OCI-LY3 (cell line): ENCODE data around the gene INTS1.
A peak's percentile ranks its signal among the peaks of the same experiment; 100 is the strongest.

Experiments
- H2AFZ ChIP-seq: fragments of 200-600, 300-600 bp; shearing (Covaris generic); 2 replicates; pipeline ENCODE4 v1.6.0; 2014; ENCODE audit warnings: antibody characterized with exemption, low read depth, low read length
- H3K27ac ChIP-seq: fragments of 200-600, 300-600 bp; sonication (generic); 2 replicates; pipeline ENCODE4 v1.5.1; 2014; ENCODE audit warnings: mild to moderate bottlenecking, low read length, moderate library complexity, mixed read lengths
- H3K27me3 ChIP-seq: fragments of 200-600, 300-600 bp; sonication (generic); 2 replicates; pipeline ENCODE4 v1.6.1; 2014; ENCODE audit warnings: low read depth, low read length, mixed read lengths
- H3K36me3 ChIP-seq: fragments of 200-600, 300-600 bp; sonication (generic); replicated peaks from 2 replicates; pipeline ENCODE3; 2014; ENCODE audit warnings: low read depth, low read length, mixed read lengths
- H3K4me1 ChIP-seq: fragments of 300-600, 200-600 bp; sonication (generic); 2 replicates; pipeline ENCODE4 v1.6.1; 2014; ENCODE audit warnings: low read length, mixed read lengths
- H3K4me2 ChIP-seq: fragments of 200-600, 300-600 bp; sonication (generic); 2 replicates; pipeline ENCODE4 v1.6.1; 2014; ENCODE audit warnings: low read length, mixed read lengths
- H3K4me3 ChIP-seq: fragments of 300-600, 200-600 bp; sonication (generic); 2 replicates; pipeline ENCODE4 v1.5.1; 2014; ENCODE audit warnings: antibody characterized with exemption, mild to moderate bottlenecking, low read length, moderate library complexity
- H3K79me2 ChIP-seq: fragments of 300-600, 200-600 bp; shearing (Covaris generic); 2 replicates; pipeline ENCODE4 v1.6.1; 2014; ENCODE audit warnings: mild to moderate bottlenecking, low read length, mixed read lengths
- H3K9ac ChIP-seq: fragments of 300-600, 200-600 bp; shearing (Covaris generic); 2 replicates; pipeline ENCODE4 v1.6.0; 2014; ENCODE audit warnings: mild to moderate bottlenecking, low read length, moderate library complexity
- H3K9me3 ChIP-seq: fragments of 200-600, 300-600 bp; shearing (Covaris generic); 2 replicates; pipeline ENCODE4 v1.6.1; 2014; ENCODE audit warnings: low read length, mixed read lengths; ENCODE audit not compliant: insufficient read depth
- H4K20me1 ChIP-seq: fragments of 200-600, 300-600 bp; sonication (generic); 2 replicates; pipeline ENCODE4 v1.6.1; 2016; ENCODE audit warnings: low read length, mixed read lengths; ENCODE audit not compliant: insufficient read depth
- EZH2phosphoT487 ChIP-seq: fragments of 200-600 bp; shearing (Covaris generic); IDR thresholded peaks from 2 replicates; pipeline ENCODE4 v1.6.1; 2018; ENCODE audit warnings: antibody characterized with exemption, mixed run types, low read depth
- TF ChIP-seq, protein P1 (sequence below): fragments of 200-600, 300-600 bp; sonication (generic); IDR thresholded peaks from 2 replicates; pipeline ENCODE4 v1.5.1; 2014; ENCODE audit warnings: antibody characterized with exemption, low read length, low read depth

The INTS1 gene

DNA sequence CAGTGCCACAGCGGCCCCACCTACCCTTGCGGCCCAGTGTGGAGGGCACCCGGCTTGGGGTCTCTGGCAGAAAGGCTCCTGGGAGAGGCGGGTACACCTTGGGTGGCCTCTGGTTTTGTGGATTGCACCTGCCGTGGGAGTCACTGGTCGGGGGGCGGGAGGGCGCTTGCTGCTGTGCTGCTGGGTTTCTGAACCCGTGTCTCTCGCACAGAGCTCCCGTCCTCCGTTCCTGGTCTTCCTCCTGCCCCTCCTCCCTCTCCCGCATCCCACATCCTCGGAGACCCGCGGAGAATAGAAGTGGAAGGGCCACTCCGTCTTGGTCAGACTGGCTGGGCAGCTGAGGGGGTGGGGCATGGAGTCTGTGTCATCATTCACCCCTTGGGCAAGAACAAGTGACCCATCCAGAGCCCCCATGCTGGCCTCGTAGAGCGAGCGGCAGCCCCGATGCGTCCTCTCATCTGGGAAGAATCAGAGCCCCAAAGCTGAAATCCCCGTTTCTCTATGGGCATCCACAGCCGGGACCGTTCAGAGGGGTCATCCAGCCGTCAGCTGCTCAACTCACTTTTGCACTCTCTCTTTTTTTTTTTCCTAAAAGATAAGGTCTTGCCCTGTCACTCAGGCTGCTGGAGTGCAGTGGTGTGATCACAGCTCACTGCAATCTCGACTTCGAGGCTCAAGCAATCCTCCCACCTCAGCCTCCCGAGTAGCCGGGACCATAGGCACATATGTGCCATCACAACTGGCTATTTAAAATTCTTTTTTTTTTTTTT is 30.3 kb upstream of the INTS1 start:
- H3K4me1 ChIP-seq = peaks cover 22% of the 10 kb centered on the region
- H2AFZ ChIP-seq = no peak overlapping the region
- H4K20me1 ChIP-seq = peaks cover 66% of the 10 kb centered on the region
- TF ChIP-seq EZH2phosphoT487 = no peak
- TF ChIP-seq, protein P1, sequence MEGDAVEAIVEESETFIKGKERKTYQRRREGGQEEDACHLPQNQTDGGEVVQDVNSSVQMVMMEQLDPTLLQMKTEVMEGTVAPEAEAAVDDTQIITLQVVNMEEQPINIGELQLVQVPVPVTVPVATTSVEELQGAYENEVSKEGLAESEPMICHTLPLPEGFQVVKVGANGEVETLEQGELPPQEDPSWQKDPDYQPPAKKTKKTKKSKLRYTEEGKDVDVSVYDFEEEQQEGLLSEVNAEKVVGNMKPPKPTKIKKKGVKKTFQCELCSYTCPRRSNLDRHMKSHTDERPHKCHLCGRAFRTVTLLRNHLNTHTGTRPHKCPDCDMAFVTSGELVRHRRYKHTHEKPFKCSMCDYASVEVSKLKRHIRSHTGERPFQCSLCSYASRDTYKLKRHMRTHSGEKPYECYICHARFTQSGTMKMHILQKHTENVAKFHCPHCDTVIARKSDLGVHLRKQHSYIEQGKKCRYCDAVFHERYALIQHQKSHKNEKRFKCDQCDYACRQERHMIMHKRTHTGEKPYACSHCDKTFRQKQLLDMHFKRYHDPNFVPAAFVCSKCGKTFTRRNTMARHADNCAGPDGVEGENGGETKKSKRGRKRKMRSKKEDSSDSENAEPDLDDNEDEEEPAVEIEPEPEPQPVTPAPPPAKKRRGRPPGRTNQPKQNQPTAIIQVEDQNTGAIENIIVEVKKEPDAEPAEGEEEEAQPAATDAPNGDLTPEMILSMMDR = no peak
- H3K4me2 ChIP-seq = peak overlapping the region; percentile 100
- H3K36me3 ChIP-seq = no peaks in the 10 kb centered on the region
- peaks cover 86% of the 10 kb centered on the region for H3K79me2 ChIP-seq
- no peak overlapping the region for H3K9ac ChIP-seq
- peak overlapping the region; percentile 96 for H3K4me3 ChIP-seq
- H3K27me3 ChIP-seq = no peaks in the 10 kb centered on the region
- no peaks in the 10 kb centered on the region for H3K9me3 ChIP-seq
- H3K27ac ChIP-seq = peak overlapping the region; percentile 52

DNA sequence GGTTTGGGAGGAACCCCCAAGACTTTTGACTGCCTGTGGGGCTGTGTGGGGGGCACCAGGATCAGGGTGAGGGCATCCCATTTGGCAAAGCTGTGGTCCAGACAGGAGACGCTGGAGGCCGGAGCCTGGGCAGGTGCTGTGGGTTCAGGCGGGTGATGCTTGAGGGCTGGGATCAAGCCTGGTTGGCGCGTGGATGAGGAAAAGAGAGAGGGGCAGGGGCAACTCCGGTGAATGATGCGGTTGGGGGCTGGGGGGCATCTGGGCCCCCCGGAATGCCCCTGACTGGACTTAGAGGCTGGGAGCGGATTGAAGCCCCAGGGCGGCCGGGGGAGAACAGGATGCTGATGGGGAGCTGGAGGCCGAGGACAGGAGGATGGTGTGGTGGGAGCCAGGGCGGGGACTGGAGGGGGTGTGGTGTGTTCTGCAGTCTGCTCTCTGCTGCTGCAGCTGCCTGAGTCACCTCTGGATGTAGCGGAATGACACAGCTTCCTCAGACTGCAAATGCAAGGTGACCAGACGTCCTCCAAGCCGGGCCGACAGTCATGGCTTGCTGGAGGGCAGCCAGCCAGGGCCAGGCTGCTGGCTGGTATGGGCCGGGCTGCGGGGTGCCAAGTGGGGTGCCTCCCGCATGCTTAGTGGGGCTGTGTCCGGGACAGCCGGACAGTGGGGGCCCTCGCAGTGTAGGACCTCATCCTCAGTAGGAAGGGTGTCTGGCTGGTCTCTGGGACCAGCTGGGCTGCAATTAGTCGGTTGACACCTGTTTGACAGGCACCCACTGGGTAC is 29.5 kb upstream of the INTS1 start:
- H3K27ac ChIP-seq = peak overlapping the region; percentile 85
- no peak overlapping the region for H2AFZ ChIP-seq
- H4K20me1 ChIP-seq = peaks cover 66% of the 10 kb centered on the region
- H3K4me3 ChIP-seq = peak overlapping the region; percentile 96
- H3K27me3 ChIP-seq = no peaks in the 10 kb centered on the region
- H3K9ac ChIP-seq = peak overlapping the region; percentile 84; the same call in 1 of the 2 replicates
- peaks cover 22% of the 10 kb centered on the region for H3K4me1 ChIP-seq
- no peaks in the 10 kb centered on the region for H3K9me3 ChIP-seq
- H3K79me2 ChIP-seq = peaks cover 82% of the 10 kb centered on the region
- TF ChIP-seq, protein P1 = no peak
- TF ChIP-seq EZH2phosphoT487 = no peak
- peak overlapping the region; percentile 100 for H3K4me2 ChIP-seq
- H3K36me3 ChIP-seq = no peaks in the 10 kb centered on the region

DNA sequence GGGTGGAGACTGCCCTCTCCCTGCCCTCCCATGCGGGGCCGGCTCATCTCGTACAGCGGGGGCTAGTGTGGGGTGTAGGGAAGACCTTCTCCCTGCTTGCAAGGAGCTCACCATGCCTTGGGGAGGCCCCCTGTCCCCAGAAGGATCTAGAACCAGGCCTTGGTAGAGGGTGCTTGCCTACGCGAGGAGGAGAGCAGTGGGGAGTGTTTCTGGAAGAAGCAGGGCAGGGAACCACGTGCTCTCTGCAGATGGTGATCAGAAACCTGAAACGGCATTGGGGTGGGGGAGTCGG is 29.0 kb upstream of the INTS1 start:
- Histone ChIP-seq H3K9ac (peak overlapping the region; percentile 84), H3K4me2 (peak overlapping the region; percentile 100), H3K9me3 (no peaks in the 10 kb centered on the region), H4K20me1 (peaks cover 65% of the 10 kb centered on the region), H3K36me3 (no peaks in the 10 kb centered on the region), H3K27me3 (no peaks in the 10 kb centered on the region), H3K27ac (peak overlapping the region; percentile 85), H3K4me1 (peaks cover 22% of the 10 kb centered on the region), H3K4me3 (peak overlapping the region; percentile 96), H2AFZ (no peak overlapping the region), H3K79me2 (peaks cover 76% of the 10 kb centered on the region)
- TF ChIP-seq, protein P1 = no peak
- TF ChIP-seq EZH2phosphoT487 = no peak

DNA sequence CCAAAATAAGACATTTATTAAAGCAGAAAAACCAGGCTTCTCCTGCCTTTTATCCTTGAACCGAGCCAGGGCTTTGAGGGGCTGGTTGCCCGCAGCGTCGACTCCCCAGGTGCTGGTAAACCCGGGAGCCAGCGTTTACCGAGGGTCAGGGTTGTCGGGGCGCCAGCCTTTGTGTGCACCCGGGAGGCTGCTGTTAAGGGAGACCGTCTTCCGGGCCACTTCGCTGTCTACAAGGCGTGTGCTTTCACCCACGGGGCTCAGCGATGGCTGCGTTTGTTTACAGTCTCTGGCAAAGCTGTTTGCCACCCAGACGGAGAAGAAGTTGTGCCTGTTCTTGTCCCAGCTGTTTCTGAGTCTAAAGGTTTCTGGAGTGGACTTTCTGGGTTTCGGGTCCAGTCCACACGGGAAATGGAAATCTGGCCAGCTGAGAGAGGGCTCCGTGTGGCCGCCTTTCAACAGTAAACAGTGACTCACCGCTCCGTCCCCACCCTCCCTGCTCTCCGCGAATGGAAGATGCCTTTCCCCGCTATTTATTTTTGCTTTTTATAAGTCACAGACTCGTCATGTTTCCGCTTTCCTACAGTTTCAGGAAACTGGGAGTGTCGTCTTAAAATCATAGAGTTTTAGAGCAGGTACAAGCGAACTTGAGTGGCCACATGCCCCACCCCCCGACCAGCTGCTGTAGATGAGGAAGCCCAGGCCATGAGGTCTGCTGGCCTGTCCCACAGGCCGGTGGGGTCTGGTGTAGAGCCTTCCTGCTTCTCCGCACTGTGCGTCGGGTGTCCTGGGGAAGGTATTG is 28.5 kb upstream of the INTS1 start:
- no peaks in the 10 kb centered on the region for H3K36me3 ChIP-seq
- peaks cover 71% of the 10 kb centered on the region for H3K79me2 ChIP-seq
- H3K9ac ChIP-seq = peak overlapping the region; percentile 84
- peak overlapping the region; percentile 100 for H3K4me2 ChIP-seq
- H3K4me3 ChIP-seq = peak overlapping the region; percentile 96
- H3K4me1 ChIP-seq = peaks cover 22% of the 10 kb centered on the region
- peak overlapping the region; percentile 85 for H3K27ac ChIP-seq
- H3K27me3 ChIP-seq = no peaks in the 10 kb centered on the region
- peaks cover 59% of the 10 kb centered on the region for H4K20me1 ChIP-seq
- H2AFZ ChIP-seq = no peak overlapping the region
- TF ChIP-seq EZH2phosphoT487 = no peak
- TF ChIP-seq, protein P1 = no peak
- no peaks in the 10 kb centered on the region for H3K9me3 ChIP-seq
